SW480 (cell line): Measurements from ENCODE around the gene MEGF8.

Experiments used
- DNase-seq: peaks from one replicate; pipeline ENCODE4 v3.0.0-alpha.2; 2016; ENCODE audit warnings: low spot score

MEGF8 gene

GRCh38 chr19:42419309-42419708, 93.9 kb downstream of the MEGF8 start:
- no peak for DNase-seq

GRCh38 chr19:42420055-42420544, 94.7 kb downstream of the MEGF8 start:
- peak; percentile 79 for DNase-seq

GRCh38 chr19:42421101-42421500, 95.7 kb downstream of the MEGF8 start:
- DNase-seq: no peak

- DNase-seq: no peak
Measured at GRCh38 chr19:42421591-42422031, 96.2 kb downstream of the MEGF8 start.

GRCh38 chr19:42422092-42422900, 96.9 kb downstream of the MEGF8 start:
- no peak for DNase-seq

- DNase-seq: peak; percentile 66
Measured at GRCh38 chr19:42422901-42423461, 97.5 kb downstream of the MEGF8 start.

- peak; percentile 99 for DNase-seq
Measured at GRCh38 chr19:42423462-42424344, 98.3 kb downstream of the MEGF8 start.

- DNase-seq: no peak
Measured at GRCh38 chr19:42424345-42424707, 98.9 kb downstream of the MEGF8 start.

GRCh38 chr19:42424712-42425131, 99.3 kb downstream of the MEGF8 start:
- DNase-seq: no peak

- no peak for DNase-seq
Measured at GRCh38 chr19:42426643-42427042, 101.2 kb downstream of the MEGF8 start.

GRCh38 chr19:42427313-42427712, 101.9 kb downstream of the MEGF8 start, which contains the start of gene LIPE:
LIPE (minus strand) TSS chr19:42427388; CDS start chr19:42427149, 239 bp downstream.
- DNase-seq: no peak
